A204.1 (cell line): Measurements from ENCODE around the gene MYLK2.

Experiments
- FAIRE-seq: peaks from 2 replicates; lab custom pipeline; 2012; peaks lifted over from hg19 to GRCh38; lab: Jason Lieb, UNC

The MYLK2 gene

DNA sequence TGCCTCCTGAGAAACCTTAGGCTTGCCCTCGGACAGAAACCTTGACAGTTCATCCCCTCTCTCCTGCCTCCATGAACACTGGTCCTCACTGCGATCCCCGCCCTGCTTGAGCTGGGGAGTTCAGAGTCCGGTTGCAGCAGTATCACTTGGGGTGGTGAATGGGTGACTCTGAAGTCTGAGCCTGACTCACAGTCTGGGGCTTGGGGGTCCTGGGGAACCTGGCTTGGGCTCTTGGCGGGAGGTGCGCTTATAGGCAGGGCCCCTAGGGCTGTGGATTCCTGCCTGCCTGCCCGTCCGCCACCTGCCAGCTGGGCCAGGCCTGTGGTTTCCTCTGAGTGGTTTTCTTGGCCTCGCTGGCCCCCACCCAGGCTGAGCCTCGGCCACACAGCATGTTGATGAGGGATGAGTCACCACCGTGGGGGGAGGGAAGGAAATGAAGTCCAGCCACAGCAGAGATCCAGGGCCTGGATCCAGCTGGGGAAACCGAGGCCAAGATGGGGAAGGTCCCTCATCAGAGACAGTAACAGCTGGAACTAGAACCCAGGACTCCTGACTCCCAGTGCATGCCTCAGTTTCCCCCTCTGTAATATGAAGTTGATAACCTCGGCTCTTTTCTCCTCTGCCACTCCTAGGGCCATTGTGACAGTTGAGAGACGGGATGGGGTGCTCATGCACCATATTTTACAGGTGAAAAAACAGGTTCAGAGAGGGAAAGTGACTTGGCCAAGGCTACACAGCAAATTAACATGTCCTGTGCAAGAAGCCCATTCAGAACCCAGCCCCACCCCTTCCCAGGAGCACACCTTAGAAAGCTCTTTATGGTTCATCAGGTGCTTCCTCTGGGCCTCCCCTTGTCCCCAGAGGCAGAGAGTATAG is 17.1 kb downstream of the MYLK2 start:
- no peak for FAIRE-seq

DNA sequence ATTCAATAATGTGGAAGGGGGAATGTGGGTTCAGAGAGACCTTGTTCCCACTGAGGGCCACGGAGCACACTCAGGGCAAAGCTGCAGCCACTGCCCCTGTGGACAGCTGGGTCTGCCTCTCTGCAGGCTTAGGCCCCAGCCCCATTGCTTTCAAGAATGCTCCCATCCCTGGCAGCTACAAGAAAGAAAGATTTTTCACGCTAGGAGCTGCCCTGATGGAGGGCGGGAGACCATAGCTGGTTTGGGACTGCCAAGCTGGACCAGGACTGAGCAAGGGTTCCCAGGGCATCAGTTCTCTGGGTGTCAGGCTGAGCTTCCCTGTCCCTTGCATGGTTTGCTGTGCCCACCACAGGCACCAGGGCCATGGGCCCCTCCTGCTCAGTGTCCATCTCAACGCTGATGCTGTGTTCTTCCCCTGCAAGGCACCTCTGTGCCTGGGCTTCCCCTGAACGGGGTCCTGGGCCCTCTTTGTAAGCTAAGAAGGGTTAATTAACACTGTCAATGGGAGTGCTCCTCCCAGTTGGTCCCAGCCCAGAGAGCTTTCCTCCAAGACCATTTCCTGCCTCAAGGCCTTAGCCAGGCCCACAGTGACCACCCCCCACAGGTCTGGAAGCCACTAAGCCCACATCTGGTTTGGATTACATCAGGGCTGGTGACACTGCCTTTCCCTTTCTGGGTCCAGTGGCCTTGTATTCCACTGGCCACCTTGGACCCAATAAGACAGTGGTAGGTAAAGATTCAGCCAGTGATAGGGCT is 17.9 kb downstream of the MYLK2 start:
- FAIRE-seq, result no peak

DNA sequence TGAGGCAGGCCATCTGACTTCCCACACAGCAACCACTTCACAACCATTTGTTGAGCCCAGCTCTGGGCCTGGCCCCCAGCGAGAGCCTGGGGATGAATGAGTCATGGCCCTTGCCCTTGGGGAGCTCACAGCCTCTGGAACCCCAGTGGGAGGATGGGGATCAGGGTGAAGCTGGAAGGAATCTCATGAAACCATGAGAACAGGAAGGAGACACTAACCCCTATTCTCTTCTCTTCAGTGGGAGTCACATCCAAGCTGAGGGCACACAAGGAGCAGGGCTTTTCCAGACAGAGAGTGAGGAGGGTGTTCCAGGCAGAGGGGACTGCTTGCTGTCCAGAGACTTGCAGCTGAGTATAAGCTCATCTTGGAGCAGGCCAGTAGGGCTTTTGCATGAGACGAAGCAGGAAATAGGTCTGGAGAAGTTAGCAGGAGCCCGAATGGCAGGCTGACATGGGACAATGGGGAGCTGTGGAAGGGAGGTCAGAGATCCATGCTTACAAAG is 18.8 kb downstream of the MYLK2 start:
- FAIRE-seq, result no peak

DNA sequence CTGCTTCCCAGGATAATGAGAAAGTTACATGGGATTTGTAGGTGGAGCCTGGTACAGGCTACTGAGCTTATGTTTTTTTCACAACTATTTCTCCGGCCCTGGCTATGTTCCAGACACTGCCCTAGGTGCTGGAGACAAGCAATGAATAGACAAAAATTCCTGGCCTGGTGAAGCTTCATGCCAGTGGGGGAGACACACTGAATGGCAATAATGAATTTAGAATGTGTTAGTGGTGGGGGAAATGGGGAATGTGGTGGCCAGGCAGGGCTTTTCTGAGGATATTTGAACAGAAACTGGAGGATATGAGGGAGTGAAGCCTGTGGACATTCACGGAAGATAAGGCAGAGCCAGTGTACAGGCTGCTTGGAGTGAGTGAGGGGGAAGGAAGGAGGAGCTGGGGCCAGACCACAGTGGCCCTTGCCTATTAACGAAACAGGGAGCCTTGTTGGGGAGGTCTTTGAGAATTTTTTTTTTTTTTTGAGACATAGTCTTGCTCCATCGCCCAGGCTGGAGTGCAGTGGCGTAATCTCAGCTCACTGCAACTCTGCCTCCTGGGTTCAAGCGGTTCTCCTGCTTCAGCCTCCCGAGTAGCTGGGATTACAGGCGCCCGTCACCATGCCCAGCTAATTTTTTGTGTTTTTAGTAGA is 19.6 kb downstream of the MYLK2 start:
- no peak for FAIRE-seq

DNA sequence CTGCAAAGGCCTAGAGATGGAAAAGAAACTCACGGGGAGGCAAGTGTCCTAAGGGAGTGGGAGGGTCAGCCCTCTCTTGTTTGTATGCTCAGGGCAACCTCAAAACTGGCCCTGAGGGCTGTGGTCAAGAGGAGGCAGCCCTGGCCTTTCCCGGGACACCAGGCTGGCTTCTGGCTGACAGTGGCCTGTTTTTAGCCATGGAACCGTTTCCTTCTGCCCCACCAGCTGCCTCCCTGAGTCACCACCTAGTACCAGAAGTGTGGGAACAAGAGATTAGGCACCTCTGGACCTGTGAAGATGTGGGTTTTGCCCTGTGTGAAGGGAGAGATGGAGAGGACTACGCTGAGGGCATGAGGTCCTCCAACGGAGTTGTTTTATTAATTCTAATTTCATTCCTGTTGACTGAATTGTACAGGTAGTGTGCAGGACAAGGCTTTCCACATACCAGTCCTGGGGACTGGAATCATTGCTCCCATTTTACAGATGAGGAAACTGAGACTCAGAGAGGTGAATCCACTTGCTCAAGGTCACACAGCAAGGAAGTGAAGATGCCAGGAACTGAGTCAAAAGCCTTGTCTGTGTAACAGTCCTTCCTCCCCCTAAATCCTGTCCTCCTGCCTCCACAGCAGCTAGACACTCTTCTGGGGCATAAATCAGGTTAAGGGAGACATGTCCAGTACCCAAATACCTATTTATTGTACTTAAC is 20.8 kb downstream of the MYLK2 start:
- no peak for FAIRE-seq

DNA sequence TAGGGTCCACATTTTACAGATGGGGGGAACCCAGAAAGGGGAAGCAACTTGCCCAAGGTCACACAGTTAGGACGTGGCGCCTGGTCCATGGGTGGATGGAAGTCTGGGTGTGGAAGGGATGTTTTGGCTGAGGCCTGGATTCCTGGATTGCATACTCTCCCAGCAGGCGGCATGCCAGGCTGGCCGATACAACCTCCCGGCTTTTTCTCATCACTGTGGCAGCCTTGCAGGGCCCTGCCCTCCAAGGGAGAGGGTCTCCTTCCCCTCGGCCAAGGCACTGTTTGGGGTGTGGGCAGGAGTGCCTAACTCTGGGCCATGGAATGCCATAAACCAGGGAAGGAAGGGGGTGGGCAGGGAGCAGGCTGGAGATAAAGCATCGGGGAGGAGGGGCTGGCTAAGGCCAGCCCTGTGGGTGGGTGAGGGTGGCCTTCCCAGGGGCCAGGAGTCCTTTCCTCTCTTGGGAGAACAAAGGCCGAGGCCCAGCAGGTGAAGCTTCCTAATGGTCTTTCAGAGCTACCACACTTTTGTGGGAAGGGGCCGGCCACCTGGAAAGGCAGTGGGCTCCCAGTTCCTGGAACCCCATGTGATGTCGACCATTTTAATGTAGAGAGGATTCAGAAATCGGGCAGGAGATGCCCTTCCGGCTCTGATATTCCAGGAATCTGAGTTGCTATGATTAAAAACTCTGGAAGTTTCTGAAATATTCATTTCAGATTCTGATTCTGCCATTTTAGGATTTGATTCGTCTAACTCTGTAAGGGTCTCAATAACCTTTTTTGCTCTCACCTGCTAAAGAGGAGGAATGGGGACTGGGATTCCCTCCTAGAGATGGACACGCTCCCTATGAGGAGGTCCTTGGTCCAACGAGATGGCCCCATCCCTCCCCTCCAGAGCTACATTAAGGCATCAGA is 22.0 kb downstream of the MYLK2 start:
- no peak for FAIRE-seq

DNA sequence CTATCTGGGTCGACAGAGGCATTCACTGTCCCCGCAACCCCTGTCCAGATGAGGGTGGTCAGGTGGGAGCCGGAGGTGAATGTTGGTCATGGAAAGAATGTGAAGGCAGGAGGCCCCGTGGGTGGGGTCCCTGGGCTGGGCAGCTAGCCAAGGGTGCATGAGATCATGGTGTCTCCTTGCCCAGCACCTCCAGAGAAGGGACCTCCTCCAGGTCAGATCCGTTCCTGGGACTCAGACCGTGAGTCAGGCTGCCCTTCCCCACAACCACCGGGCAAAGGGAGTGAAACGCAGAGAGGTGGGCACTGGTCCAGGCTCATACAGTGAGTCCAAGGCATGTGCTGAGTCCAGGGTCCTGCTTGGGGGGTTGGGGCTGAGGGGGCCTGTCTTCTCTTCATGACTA is 22.8 kb downstream of the MYLK2 start:
- no peak for FAIRE-seq

DNA sequence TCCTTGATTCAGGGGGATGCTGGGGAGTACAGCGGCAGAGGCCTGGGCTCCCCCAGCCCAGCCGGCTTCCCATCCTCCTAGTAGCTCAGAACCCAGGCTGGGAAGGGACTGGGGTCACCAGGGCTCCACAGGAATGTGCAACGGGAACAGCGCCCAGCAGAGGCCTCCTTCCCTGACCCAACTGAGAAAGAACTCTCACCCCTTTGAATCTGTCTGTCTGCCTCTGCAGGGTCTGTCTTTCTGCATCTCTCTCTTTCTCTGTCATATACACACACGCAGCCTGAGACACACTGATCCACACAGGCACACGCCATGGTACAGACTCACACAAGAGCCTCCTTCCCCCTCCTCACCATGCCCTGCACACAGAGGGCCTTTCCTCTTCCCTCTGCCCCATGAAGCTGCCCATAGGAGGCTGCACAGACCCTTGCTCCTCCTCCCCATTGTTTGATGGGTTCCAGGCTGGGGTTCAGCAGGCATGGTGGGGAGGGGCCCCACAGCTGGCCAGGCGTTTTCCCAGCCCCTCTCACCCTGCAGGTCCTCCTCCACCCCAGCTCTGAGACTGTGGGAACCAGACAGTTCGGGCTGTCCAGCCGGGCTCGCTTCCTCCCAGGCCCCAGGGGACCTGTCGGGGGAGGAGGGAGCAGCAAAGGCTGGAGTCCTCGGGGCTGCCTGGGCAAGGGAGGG is 23.5 kb downstream of the MYLK2 start:
- no peak for FAIRE-seq

DNA sequence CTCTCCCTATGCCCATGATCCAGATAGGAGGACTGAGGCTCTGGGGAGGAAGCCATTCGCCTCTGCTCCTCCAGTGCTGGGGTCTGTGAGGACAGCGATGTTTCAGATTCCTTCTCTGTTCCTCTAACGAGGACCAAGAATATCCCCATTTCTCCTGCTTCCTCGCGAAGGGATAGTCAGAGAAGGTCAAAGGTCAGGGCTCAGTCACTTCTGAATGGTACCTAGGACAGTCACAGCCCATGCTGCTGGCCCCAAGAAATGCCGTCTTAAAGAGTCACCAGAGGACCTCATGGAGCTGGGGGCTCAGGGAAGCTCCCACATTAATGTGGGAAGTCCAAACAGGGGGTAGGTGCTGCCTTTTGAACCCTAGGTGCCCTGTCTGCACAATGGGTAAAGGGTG is 24.1 kb downstream of the MYLK2 start:
- no peak for FAIRE-seq

DNA sequence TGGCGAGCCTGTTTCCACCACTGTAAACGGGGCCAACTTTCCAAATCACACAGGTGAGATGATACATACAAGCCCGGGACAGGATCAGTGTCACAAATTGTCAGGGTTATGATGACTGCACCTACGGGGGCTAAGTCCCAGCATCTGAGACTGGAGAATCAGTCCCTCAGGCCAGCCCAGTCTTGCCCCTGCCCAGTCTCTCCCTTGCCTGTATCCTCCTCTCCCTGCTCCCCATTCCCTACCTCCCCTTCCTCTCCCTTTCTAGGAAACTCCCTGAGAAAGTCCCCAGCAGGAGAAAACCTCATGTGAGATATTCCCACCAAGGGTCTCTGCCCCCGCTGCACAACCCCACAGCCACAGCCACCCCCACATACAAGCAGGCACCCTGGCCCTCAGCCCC is 24.7 kb downstream of the MYLK2 start:
- no peak for FAIRE-seq

DNA sequence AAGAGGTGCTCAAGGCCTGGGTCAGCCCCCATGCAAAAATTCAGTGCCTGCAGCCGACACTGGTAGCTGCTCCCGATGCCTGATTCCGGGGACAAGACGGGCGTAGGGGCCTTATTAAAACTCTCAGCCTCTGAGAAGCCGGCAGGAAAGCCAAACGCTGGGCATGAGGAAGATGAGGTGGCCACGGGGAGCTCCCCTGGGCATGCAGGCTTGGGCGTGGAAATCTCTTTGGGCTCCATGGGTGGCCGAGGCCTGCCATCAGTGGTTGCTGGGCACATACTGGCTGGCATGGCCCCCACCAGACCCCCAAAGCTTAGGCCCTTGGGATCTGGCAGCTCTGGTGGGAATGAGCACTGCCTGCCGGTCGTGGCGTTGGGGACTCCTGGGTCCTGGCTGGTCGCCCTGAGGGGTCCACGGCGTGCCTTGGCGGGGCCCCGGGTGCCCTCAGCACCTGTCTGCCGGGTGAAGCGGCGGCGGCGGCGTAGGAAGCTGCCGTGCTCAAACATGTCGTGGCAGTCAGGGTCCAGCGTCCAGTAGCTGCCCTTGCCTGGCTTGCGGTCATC is 25.7 kb downstream of the MYLK2 start:
- no peak for FAIRE-seq

DNA sequence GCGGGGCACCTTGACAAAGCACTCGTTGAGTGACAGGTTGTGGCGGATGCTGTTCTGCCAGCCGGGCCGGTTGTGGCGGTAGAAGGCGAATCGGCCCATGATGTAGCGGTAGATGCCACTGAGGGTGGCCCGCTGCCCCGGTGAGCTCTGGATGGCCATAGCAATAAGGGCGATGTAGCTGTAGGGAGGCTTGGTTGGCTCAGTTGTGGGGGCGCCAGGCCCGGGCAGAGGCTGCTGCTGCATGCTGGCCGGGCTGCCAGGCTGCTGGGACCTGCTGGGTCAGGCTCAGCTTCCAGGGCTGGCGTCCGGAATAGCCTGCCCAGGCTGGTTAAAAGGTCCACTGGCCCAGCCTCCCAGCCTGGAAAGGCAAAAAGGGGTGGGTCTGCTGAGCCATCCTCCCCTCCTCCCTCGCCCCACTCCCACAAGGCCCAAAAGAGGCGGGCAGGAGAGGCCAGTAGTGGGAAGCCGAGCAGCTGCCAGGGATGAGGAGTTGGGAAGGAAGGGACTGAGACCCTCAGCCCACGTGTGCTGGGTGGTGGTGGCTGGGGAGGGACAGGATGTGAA is 26.2 kb downstream of the MYLK2 start, which contains the start of gene FOXS1:
FOXS1 (minus strand) TSS at position 305 of the 564 bp plus-strand sequence; CDS start at position 243, 62 bp downstream.
- FAIRE-seq, result no peak

DNA sequence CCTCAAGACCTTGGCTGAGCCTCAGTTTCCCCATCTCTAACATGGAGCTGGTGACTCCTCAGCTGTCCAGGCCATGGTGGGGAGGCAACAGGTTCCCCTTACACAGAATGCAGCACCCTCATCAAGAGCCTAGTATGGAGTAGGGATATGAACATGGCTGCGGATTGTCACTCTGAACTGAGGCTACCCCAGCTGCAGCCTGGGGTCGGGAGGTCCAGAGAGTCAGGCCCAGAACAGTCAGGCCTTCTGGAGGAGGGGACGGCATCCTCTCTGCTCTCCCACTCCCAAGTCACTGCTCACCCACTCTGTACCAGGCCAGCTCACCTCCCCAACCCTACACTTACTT is 27.6 kb downstream of the MYLK2 start:
- FAIRE-seq, result no peak

DNA sequence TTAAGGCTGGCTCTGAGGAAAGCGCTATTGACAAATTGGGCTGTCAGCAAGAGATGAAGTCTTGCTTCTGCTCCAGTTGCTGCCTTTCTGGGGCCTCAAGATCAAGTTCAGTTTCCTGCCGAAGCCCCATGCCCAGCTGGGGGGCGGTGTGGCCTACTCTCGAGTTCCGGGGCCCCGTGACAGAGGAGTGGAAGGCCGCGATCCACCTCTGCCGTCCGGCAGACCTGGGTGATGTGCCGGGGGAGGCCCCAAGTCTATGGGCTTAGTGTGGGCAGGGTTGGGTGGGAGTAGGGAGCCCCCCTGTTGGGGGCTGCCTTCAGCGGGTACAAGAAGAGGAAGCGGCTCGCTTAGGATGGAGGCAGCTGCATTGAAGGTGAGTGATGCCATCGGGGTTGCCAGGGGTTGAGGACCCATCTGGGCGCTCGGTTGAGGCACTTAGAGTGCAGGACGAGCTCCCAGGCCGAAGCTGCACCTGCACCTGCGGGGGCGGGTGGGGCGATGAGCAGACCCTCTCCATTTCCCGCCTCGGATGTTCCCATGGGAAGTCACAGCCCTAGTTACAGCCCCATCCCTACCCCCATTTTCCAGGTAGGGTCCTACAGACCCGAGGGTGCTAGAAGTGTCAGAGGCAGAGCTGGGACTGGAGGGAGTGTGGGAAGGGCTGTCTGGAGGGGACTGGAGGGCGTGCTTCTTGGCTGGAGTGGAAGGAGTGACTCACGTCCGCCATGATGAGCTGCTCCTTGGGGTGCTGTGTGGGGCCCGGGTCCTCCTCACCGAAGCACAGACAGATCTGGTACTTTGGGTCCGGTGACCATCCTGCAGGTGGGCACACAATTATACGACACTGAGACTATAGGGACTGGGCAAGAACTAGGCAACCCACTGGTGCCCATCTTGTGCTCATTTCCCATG is 29.2 kb downstream of the MYLK2 start:
- FAIRE-seq, result no peak

DNA sequence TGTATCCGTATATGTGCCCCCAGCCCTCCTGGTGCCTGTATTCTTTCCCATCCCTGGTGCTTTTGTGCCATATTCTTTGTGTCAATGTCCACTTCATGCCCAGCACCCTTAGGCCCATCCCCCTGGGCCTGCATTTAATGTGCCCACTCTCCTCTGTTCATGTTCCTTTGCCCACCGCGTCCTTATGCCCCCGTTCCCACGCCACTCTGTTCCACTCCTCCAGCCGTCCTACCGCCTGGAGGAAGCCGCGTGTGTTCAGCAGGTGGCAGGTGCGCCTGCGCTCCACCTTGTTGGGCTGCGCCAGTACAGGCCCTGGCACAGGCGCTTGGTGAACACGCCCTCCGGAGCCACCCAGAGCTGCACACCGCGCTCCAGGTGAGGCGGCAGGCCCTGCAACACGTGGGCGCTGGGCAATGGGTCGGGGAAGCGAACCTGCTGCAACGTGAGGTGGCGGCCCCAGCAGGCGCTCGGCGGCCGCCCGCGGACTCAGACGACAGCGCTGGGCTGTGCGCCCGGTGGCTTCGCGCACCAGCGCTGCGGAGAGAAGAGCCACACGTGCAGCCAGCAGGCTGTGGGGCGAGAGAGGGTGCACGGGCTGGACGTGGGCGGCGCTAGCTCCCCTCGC is 30.3 kb downstream of the MYLK2 start:
- no peak for FAIRE-seq

DNA sequence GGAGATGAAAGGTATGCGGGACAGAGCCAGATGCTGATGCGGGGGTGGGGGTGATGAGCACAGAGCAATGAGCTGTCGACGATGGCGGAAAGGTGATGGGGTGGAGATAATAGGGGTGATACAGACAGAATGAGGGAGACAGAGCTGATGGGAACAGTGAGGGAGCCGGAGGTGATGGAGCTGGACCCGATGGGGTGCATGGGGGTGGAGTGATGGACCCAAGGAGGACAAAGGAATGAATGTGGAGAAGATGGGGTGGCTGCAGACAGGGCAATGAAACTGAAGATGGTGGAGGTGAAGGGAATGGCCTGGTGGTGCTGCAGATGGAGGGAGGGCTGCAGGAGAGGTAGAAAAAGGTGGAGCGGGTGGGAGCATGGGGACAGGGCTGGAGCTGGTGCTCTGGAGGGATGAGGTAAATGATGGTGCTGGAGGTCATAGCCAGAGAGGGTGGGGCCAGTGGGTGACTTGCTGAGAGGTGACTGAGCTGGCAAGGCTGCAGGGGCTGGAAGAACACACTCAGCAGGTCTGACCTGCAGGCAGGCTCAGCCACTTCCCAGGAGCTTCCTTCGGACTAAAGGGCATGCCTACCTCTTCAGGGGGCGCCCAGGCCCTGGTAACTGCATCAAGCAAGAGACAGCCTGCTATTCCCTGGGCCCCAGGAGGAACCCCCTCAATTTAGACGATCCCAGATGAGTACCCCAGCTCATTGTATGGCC is 32.2 kb downstream of the MYLK2 start:
- FAIRE-seq, result no peak

DNA sequence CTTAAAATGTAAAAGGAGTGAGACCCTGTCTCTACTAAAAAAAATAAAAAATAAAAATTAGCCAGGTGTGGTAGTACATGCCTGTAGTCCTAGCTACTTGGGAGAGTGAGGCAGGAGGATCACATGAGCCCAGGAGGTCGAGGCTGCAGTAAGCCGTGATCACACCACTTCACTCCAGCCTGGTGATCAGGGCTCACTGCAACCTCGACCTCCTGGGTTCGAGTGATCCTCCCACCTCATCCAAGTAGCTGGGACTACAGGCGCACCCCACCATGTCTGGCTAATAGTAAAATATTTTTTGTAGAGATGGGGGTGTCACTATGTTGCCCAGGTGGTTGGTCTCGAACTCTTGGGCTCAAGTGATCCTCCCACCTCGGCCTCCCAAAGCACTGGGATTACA is 34.3 kb downstream of the MYLK2 start:
- no peak for FAIRE-seq

DNA sequence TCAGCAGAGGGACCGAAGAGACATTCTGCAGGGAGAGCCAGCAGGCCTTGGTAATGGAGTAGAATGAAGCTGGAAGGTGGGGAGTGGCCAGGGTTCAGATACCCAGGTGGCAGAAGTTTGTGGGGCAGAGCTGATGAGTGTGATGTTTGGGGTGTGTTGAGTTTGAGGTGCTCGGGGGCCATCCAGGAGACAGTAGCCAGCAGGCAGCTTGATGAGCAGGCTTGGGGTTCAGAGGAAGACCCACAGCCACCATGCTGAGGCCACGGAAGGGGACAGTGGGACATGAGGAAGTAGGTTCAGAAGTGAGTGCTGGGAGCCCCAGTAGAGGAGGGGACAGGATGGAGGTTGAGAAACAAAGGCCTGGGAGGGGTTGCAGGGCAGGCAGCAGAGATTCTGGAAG is 37.4 kb downstream of the MYLK2 start:
- FAIRE-seq, result no peak
